MM.1S (cell line): ENCODE results near the gene TMED8.

ENCODE experiments used
- DNase-seq: peaks from one replicate; pipeline ENCODE4 v3.0.0-alpha.2; 2015
- H2AFZ ChIP-seq: fragments of 300-600 bp; sonication (generic); 2 replicates; pipeline ENCODE4 v1.6.0; 2016; ENCODE audit warnings: antibody characterized with exemption, low read length
- H3F3A ChIP-seq: fragments of 300-600 bp; sonication (generic); 2 replicates; pipeline ENCODE4 v1.6.1; 2016; ENCODE audit warnings: mild to moderate bottlenecking, antibody characterized with exemption, low read length, moderate library complexity, mixed read lengths; ENCODE audit not compliant: insufficient read depth
- H3K27ac ChIP-seq: fragments of 300-600 bp; sonication (generic); 2 replicates; pipeline ENCODE4 v1.5.1; 2016; ENCODE audit warnings: mild to moderate bottlenecking, low read length
- H3K27me3 ChIP-seq: fragments of 300-600 bp; sonication (generic); replicated peaks from 2 replicates; pipeline ENCODE4 v1.6.0; 2016; ENCODE audit warnings: low read length; ENCODE audit not compliant: insufficient read depth
- H3K36me3 ChIP-seq: fragments of 300-600 bp; sonication (generic); replicated peaks from 2 replicates; pipeline ENCODE4 v1.6.1; 2016; ENCODE audit warnings: mild to moderate bottlenecking, low read length, mixed read lengths; ENCODE audit not compliant: insufficient read depth
- H3K4me1 ChIP-seq: fragments of 300-600 bp; sonication (generic); 2 replicates; pipeline ENCODE4 v1.6.1; 2016; ENCODE audit warnings: low read length, mixed read lengths
- H3K4me2 ChIP-seq: fragments of 300-600 bp; sonication (generic); 2 replicates; pipeline ENCODE4 v1.6.0; 2016; ENCODE audit warnings: low read depth, low read length
- H3K4me3 ChIP-seq: fragments of 300-600 bp; sonication (generic); 2 replicates; pipeline ENCODE4 v1.5.1; 2016; ENCODE audit warnings: low read length, mixed read lengths
- H3K79me2 ChIP-seq: fragments of 300-600 bp; sonication (generic); 2 replicates; pipeline ENCODE4 v1.6.1; 2016; ENCODE audit warnings: mixed run types, low read length, mixed read lengths
- H3K9ac ChIP-seq: fragments of 300-600 bp; sonication (generic); 2 replicates; pipeline ENCODE4 v1.6.1; 2016; ENCODE audit warnings: low read length, mixed read lengths
- H3K9me2 ChIP-seq: fragments of 300-600 bp; sonication (generic); replicated peaks from 2 replicates; pipeline ENCODE4 v1.6.1; 2016; ENCODE audit warnings: mild to moderate bottlenecking, low read length, mixed read lengths; ENCODE audit not compliant: insufficient read depth
- H3K9me3 ChIP-seq: fragments of 300-600 bp; sonication (generic); replicated peaks from 2 replicates; pipeline ENCODE4 v1.6.1; 2016; ENCODE audit warnings: mild to moderate bottlenecking, low read length, mixed read lengths; ENCODE audit not compliant: insufficient read depth
- H4K20me1 ChIP-seq: fragments of 300-600 bp; sonication (generic); 2 replicates; pipeline ENCODE4 v1.6.1; 2016; ENCODE audit warnings: mild to moderate bottlenecking, low read length, moderate library complexity, mixed read lengths; ENCODE audit not compliant: insufficient read depth
- CTCF ChIP-seq: fragments of 300-600 bp; sonication (generic); IDR thresholded peaks from 2 replicates; pipeline ENCODE4 v1.5.1; 2016; ENCODE audit warnings: antibody characterized with exemption, low read length, mixed read lengths
- EZH2 ChIP-seq: fragments of 300-600 bp; sonication (generic); optimal IDR thresholded peaks from 2 replicates; pipeline ENCODE3; 2017; ENCODE audit warnings: low read depth, mild to moderate bottlenecking, antibody characterized with exemption, low read length, mixed read lengths
- EZH2phosphoT487 ChIP-seq: fragments of 300-600 bp; sonication (generic); IDR thresholded peaks from 2 replicates; pipeline ENCODE4 v1.6.1; 2018; ENCODE audit warnings: antibody characterized with exemption, low read length

TMED8 gene

GRCh38 chr14:77309131-77309530, 67.8 kb downstream of the TMED8 start:
- Histone ChIP-seq H3K4me1 (peaks cover 5% of the 10 kb centered on the region; the same call in 1 of the 2 replicates), H3K9me2 (no peaks in the 10 kb centered on the region), H3K9ac (no peak overlapping the region), H3K79me2 (no peaks in the 10 kb centered on the region), H3K36me3 (no peaks in the 10 kb centered on the region), H2AFZ (no peak overlapping the region), H3F3A (no peaks in the 10 kb centered on the region), H3K27ac (no peak overlapping the region), H3K4me3 (no peak overlapping the region), H4K20me1 (no peaks in the 10 kb centered on the region), H3K4me2 (no peak overlapping the region), H3K27me3 (no peaks in the 10 kb centered on the region), H3K9me3 (no peaks in the 10 kb centered on the region)
- TF ChIP-seq CTCF (no peak), EZH2phosphoT487 (no peak), EZH2 (no peak)
- no peak for DNase-seq

GRCh38 chr14:77306851-77307496, 69.9 kb downstream of the TMED8 start:
- H4K20me1 ChIP-seq: no peaks in the 10 kb centered on the region
- H3K9me2 ChIP-seq: no peaks in the 10 kb centered on the region
- H3K27ac ChIP-seq: no peak overlapping the region
- no peak overlapping the region for H3K4me3 ChIP-seq
- TF ChIP-seq EZH2 (no peak), CTCF (no peak), EZH2phosphoT487 (no peak)
- no peaks in the 10 kb centered on the region for H3K27me3 ChIP-seq
- no peak overlapping the region for H2AFZ ChIP-seq
- no peaks in the 10 kb centered on the region for H3K9me3 ChIP-seq
- H3K9ac ChIP-seq: no peak overlapping the region
- no peaks in the 10 kb centered on the region for H3K79me2 ChIP-seq
- no peaks in the 10 kb centered on the region for H3K36me3 ChIP-seq
- H3F3A ChIP-seq: no peaks in the 10 kb centered on the region
- DNase-seq: no peak
- no peak overlapping the region for H3K4me2 ChIP-seq
- no peaks in the 10 kb centered on the region for H3K4me1 ChIP-seq

GRCh38 chr14:77306416-77306815, 70.5 kb downstream of the TMED8 start:
- Histone ChIP-seq H3F3A (no peaks in the 10 kb centered on the region), H2AFZ (no peak overlapping the region), H3K9me3 (no peaks in the 10 kb centered on the region), H3K9me2 (no peaks in the 10 kb centered on the region), H3K4me2 (no peak overlapping the region), H4K20me1 (no peaks in the 10 kb centered on the region), H3K4me1 (no peaks in the 10 kb centered on the region), H3K27ac (no peak overlapping the region), H3K4me3 (no peak overlapping the region), H3K27me3 (no peaks in the 10 kb centered on the region), H3K79me2 (no peaks in the 10 kb centered on the region), H3K9ac (no peak overlapping the region), H3K36me3 (no peaks in the 10 kb centered on the region)
- TF ChIP-seq CTCF: no peak
- TF ChIP-seq EZH2: no peak
- no peak for TF ChIP-seq EZH2phosphoT487
- no peak for DNase-seq
